ENCODE results near the gene TMPRSS6. TPM values are rescaled to one million over a fixed set of nuclear protein-coding genes. Genes with fewer than 3 reads are reported as not detected.

TMPRSS6 gene
- total RNA-seq, 1 experiment from 2014 or later: not detected

DNA sequence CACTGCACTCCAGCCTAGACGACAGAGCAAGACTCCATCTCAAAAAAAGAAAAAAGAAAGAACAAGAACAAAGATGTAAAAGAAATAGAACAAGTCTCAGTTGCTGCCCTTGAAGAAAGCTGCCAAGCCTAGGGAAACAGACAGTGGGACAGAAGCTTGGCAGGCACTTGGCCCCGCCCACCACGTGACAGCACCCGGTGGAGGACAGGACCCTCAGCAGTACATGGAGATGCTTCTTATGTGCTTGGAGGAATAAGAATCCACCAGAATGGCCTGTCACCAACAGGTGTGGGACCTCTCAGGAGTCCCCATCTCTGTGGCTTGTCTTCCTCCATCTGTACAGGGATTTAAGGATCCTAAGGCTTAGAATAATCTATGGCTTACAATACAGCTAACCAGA lies 7.6 kb upstream of the TMPRSS6 start:
- DNase-seq (ENCODE audit: low read depth): no peak

GRCh38 chr22:37115032-37115431 lies 5.5 kb upstream of the TMPRSS6 start:
- DNase-seq (ENCODE audit: low read depth): no peak

GRCh38 chr22:37113757-37114156 lies 4.2 kb upstream of the TMPRSS6 start:
- DNase-seq (ENCODE audit: low read depth): no peak

GRCh38 chr22:37112084-37112728 lies 2.7 kb upstream of the TMPRSS6 start:
- no peak for DNase-seq (ENCODE audit: low read depth)

DNA sequence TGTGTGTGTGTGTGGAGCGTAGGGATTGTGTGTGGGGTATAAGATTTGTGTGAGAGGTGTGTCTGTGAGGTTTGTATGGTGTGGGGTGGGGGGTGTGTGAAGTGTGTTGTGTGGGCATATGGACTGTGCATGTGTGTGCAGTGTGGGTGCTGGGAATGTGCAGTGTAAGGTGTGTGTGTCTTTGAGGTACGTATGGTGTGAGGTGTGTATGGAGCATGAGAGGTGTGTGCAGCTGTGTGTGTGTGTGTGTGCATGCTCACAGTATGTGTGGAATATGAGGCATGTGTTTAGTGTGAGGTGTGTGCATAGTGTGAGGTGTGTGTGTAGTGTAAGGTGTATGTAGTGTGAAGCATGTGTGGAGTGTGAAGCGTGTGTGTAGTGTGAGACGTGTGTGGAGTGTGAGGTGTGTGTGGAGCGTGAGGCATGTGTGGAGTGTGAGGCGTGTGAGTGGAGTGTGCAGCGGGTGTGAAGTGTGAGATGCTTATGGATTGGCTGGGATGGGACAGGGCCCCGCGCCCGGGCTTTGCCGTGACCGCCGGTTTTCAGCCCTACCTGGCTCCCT lies 1.7 kb upstream of the TMPRSS6 start:
- no peak for DNase-seq (ENCODE audit: low read depth)

GRCh38 chr22:37107816-37108621 lies 1.5 kb downstream of the TMPRSS6 start:
- DNase-seq (ENCODE audit: low read depth): no peak

GRCh38 chr22:37105990-37106389 lies 3.5 kb downstream of the TMPRSS6 start:
- no peak for DNase-seq (ENCODE audit: low read depth)

DNA sequence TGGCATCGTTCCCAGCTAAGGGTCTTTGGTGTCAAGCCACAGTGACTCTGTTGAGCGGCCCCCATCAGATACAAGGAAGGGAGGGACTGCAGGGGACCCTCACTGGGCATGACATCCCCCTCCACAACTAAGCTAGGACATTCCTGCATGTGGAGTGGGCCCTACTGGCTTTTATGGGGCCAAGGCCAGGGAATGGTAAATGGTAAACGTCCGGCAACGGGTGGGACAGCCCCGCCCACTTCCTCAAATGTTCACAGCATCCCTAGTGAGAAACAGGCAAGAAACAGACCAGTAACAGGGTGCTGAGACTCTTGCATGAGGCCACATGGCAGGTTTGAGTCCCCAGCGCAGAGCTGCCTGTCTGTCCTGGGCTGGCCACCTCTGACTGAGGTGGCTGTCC lies 4.4 kb downstream of the TMPRSS6 start:
- DNase-seq (ENCODE audit: low read depth): no peak

GRCh38 chr22:37103656-37104452 lies 5.7 kb downstream of the TMPRSS6 start:
- DNase-seq (ENCODE audit: low read depth): no peak

GRCh38 chr22:37103151-37103550 lies 6.4 kb downstream of the TMPRSS6 start:
- DNase-seq (ENCODE audit: low read depth): no peak

DNA sequence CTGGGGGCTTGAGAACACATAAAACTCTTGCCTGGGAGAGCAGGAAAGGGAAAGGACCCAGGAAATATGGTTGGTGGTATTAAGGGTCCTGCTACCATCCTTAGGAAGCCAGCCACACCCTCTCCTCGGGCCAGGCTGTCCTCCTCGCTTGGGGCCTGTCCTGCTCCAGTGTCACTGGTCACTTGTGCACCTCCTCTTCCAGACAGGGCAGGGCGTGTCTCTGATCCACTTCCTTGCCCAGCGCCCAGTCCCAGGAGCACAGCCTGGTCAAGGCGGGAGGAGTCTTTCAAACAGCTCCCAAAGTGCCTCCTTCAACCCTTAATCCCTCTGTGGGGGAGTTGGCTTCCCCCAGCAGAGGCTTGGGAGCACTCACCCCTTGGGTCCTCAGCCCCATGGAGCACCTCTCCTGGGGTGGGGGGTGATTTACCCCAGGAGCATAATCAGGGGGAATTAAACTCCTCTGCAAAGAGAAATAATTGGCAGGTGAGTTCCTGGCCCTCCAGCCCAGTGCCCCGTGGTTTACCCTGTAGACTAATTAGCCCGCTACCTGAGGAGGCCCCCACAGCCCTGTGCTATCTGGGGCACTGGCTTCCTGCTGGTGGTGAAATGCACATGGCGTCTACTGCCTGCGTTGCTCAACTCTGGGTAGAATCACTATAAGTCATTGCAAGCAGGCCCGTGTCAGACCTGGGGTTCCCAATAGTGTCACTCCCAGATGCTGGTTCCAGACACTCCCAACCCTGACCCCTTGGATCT lies 8.0 kb downstream of the TMPRSS6 start:
- DNase-seq (ENCODE audit: low read depth): no peak

DNA sequence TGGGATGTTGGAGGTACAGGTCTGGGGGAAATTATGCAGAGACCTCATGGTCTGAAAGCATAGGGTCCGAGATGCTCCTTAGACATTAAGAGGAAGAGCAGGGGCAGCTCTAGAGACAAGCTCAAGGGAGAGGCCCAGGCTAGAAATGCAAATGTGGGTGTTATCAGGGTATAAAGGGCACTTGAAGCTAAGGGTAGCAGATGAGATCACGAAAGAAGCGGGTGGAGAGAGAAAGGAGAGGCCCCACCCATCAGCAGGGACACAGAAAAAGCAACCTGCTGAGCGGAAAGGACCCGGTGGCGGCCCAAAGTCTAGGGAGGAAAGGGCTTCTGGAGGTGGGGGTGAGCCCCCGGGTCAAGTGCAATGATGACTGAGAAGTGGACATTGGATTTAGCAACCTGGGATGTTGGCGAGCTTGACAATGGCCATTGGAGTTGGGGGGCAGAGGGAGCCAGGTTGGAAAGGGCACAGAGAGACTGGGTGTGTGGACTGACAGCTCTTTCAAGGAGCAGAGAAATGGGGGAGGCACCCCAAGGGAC lies 8.9 kb downstream of the TMPRSS6 start:
- DNase-seq (ENCODE audit: low read depth): no peak

- DNase-seq (ENCODE audit: low read depth): no peak
Measured at GRCh38 chr22:37098976-37099591, 10.4 kb downstream of the TMPRSS6 start.

DNA sequence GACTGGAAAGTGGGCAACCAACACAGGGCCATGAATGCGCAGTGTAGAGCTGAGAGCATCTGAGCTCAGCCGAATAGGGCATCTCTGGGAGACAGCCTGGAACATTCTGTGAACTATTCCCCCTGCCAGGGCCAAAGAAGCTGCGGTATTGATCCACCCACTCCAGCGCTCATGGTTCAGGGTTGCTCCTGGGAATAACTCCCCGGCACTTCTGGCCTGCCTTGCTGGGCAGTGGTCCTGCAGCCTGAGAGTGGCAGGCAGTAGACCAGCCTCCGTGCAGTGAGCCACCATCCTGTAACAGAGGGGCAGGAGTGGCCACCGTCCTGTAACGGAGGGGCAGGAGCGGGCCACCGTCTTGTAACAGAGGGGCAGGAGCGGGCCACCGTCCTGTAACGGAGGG lies 12.2 kb downstream of the TMPRSS6 start:
- no peak for DNase-seq (ENCODE audit: low read depth)

GRCh38 chr22:37095113-37095512 lies 14.4 kb downstream of the TMPRSS6 start:
- DNase-seq (ENCODE audit: low read depth): no peak

DNA sequence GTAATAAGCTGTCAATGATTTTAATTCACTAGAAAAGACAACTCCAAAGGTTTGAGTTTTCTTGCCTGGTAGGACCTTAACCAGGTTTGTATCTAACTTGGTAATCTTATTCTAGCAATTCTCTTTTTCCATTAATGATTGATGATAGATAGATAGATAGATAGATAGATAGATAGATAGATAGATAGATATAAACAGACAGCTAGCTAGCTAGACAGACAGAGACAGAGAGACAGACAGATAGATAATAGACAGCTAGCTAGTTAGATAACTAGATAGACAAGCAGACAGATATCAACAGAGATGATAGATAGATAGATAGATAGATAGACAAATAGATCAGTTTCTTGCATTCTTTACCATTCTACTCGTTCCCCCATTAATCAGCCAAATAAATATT lies 15.3 kb downstream of the TMPRSS6 start:
- no peak for DNase-seq (ENCODE audit: low read depth)

DNA sequence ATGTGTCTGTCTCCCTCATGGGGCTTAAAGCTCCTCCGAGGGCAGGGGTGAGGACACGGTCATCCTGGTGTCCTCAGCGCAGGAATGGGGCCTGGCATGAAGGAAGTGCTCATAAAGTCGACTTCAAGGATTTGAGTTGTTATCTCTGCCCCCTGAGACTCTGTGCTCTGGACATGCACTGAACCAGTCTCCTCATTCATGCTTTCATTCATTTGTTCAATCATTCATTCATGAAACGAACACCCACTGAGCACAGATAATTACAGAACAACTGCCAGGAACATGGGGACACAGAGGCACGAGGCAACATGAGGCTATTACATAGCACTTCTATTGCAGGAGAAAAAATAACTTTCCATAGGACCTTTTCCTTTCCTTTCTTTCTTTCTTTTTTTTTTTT lies 16.5 kb downstream of the TMPRSS6 start:
- DNase-seq (ENCODE audit: low read depth): no peak

DNA sequence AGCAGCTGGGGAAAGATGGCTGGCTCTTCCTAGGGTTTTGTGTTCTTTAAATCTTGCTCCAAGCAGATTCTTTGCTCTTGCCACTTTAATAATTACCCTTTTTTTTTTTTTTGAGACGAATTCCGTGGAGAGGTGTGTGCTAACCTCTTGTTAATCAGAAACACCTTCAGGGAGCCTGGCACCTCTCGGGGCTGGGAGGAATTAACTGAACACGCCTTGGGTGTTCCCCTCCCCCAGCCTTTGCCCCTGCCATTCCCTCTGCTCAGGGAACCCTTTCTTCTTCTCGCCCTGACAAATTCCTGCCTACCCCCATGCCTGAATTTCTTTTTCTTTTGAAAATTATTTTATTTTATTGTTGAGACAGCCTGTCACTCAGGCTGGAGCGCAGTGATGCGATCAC lies 17.5 kb downstream of the TMPRSS6 start:
- DNase-seq (ENCODE audit: low read depth): no peak

- DNase-seq (ENCODE audit: low read depth): no peak
Measured at GRCh38 chr22:37090920-37091695, 18.4 kb downstream of the TMPRSS6 start.

DNA sequence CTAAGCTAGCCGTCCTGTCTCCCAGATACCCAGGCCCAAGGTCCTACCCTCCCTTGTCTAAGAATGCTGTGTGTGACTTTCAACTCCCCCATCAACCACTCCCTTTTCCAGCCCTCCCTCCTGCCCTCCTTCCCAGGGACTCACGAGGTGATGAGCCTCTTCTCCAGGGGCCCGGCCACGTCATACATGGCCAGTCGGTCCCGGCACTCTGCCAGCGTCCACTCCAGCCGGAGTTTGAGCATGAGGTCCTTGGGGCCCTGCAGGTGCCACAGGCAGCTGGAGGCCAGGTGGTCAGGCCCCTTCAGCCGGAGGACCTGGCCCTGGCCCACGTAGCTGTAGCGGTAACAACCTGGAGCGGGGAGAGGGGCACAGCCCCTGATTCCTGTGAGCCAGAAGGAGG lies 20.1 kb downstream of the TMPRSS6 start:
- peak; percentile 33 for DNase-seq (ENCODE audit: low read depth)

All from RPMI7951 (cell line).